DMS79 (cell line): ENCODE data around the gene OR10A3.

Source experiments
- DNase-seq: peaks from one replicate; lab custom pipeline; 2025; lab: John Stamatoyannopoulos, UW

OR10A3 gene

DNA sequence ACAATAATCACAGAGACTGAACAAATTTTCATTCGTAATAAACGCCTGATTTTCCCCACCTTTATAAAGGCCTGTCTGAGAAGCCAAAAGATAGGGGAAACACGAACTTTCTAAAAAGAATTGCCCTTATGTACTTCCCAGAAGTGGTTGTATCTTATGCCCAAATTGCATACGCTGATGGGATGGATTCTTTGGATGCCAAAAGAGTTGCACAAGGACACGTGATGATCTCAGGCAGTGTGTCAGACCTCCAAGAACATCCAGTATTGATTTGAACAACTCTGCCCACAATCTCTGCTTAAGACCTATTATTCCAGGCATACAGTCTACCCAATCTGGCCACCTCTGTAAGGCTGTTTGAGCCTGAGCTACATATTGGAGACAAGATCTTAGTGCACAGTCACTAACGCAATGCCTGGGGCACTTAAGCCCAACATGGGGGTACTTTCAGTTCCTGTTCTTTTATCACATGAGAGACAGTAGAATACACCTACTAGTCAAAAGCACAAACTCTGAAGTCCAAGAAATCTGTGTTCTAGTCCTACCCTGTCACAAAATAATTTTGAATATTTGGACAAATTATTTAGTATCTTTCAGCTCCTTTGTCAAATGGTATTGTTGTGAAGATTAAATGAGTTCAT lies 49.3 kb downstream of the OR10A3 start:
- DNase-seq, result no peak

DNA sequence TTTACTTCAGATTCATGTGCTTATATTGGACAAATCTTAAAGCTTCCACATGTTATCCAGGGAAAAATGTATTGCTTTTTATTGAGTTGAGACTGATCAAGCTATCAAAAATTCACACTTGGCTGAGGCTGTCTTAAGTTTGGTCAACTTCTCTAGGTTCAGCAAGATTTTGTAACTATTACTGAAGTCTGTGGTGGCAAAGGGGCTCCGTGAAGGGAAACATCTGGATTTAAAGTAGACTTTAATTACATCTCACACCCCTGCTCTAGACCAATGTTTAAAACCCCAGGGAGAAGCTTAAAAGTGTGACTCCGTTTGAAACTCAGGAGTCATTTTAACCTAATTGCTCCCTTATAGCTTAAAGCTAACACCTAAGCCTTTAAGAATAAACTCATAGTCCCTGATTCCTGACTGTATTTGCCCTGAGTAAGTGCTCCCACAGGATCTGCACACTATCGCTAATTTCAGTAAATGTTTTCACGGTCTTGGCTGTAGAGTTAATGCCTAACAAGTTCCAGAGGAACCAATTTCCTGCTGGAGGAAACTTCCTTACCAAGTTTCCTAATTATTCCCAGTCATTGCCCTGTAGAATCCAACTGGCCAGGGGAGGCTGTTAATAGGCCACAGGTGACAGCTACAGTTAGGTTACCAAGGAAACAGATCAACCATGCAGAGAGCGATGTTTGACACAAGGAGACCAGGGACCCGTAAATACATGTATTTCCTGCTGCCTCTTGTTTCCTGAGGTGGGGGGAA lies 50.9 kb downstream of the OR10A3 start:
- no peak for DNase-seq

DNA sequence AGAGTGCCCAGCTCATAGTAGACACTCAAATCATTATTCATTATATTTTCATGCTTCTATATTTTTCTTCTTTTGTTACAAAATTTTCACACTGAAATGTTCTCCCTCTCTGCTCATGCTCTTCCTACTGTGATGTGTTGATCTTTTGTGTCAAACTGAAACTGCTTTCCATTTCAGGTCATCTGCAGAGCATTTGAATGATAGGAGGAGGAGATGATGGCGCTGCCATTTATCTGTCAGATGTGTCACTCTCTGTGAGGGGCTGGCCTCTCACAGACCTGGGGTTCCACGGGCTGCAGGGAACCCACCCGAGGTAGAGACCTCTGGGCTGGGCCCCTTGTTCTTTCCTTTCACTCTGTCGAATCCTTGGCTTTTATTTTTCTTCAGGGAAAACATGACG lies 51.5 kb downstream of the OR10A3 start:
- no peak for DNase-seq
